ENCODE results near the gene TRIM28.
A peak's percentile ranks its signal among the peaks of the same experiment; 100 is the strongest.

Gene TRIM28

GRCh38 chr19:58520257-58520599, 23.6 kb upstream of the TRIM28 start:
- peak overlapping the region; percentile 79 for H3K9ac ChIP-seq (ENCODE audit: insufficient read length, low read depth)
- TF ChIP-seq YY1 (IDR thresholded peaks at IDR 0.05; ENCODE audit: insufficient read depth, insufficient read length) (no peak), ZNF274 (IDR thresholded peaks at IDR 0.05; ENCODE audit: low read depth, low read length) (no peak), SUZ12 (IDR thresholded peaks at IDR 0.05; ENCODE audit: extremely low read depth, insufficient read depth, insufficient read length) (no peak)
- no peaks in the 10 kb centered on the region for H3K9me3 ChIP-seq (ENCODE audit: insufficient read depth, low read length)
- no peak for DNase-seq (ENCODE audit: low read depth, low spot score)
- H3K27me3 ChIP-seq (ENCODE audit: insufficient read depth, insufficient read length): no peaks in the 10 kb centered on the region
- H3K36me3 ChIP-seq (ENCODE audit: insufficient read depth, insufficient read length, low read length): peaks cover 14% of the 10 kb centered on the region
- H3K4me1 ChIP-seq (ENCODE audit: insufficient read depth, insufficient read length): peaks cover 14% of the 10 kb centered on the region
- H3K4me3 ChIP-seq (ENCODE audit: insufficient read length, low read depth): peak overlapping the region; percentile 59

- Histone ChIP-seq H3K4me1 (ENCODE audit: insufficient read depth, insufficient read length) (peaks cover 10% of the 10 kb centered on the region), H3K9me3 (ENCODE audit: insufficient read depth, low read length) (no peaks in the 10 kb centered on the region), H3K36me3 (ENCODE audit: insufficient read depth, insufficient read length, low read length) (peaks cover 10% of the 10 kb centered on the region), H3K9ac (ENCODE audit: insufficient read length, low read depth) (peak overlapping the region; percentile 56), H3K4me3 (ENCODE audit: insufficient read length, low read depth) (peak overlapping the region; percentile 8), H3K27me3 (ENCODE audit: insufficient read depth, insufficient read length) (no peaks in the 10 kb centered on the region)
- no peak for TF ChIP-seq SUZ12 (IDR thresholded peaks at IDR 0.05; ENCODE audit: extremely low read depth, insufficient read depth, insufficient read length)
- TF ChIP-seq YY1 (IDR thresholded peaks at IDR 0.05; ENCODE audit: insufficient read depth, insufficient read length): no peak
- no peak for TF ChIP-seq ZNF274 (IDR thresholded peaks at IDR 0.05; ENCODE audit: low read depth, low read length)
- no peak for DNase-seq (ENCODE audit: low read depth, low spot score)
Observed at GRCh38 chr19:58521651-58522050, 22.2 kb upstream of the TRIM28 start.

DNA sequence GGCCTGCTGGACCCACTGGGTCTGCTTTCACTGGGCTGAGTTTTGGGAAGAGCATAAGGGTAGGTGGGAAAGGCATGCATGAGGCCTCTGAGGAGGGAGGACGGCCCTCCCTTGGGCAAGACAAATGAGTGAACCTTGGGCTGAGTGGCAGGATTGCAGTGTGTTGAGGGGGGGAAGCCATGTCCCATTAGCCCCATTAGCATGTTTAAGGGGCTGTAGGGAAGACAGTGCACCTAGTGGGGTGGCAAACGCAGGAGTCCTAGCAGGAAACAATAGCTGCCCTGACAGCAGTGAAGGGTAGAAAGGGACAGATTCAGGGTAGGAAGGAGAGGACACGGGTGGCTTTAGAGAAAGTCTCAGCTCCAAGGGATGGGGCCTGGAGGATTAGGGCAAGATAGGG, 21.2 kb upstream of the TRIM28 start:
- Histone ChIP-seq H3K4me3 (ENCODE audit: insufficient read length, low read depth) (no peak overlapping the region), H3K4me1 (ENCODE audit: insufficient read depth, insufficient read length) (peaks cover 3% of the 10 kb centered on the region), H3K9me3 (ENCODE audit: insufficient read depth, low read length) (no peaks in the 10 kb centered on the region), H3K9ac (ENCODE audit: insufficient read length, low read depth) (no peak overlapping the region), H3K27me3 (ENCODE audit: insufficient read depth, insufficient read length) (no peaks in the 10 kb centered on the region), H3K36me3 (ENCODE audit: insufficient read depth, insufficient read length, low read length) (peaks cover under 1% of the 10 kb centered on the region)
- DNase-seq (ENCODE audit: low read depth, low spot score): no peak
- TF ChIP-seq ZNF274 (IDR thresholded peaks at IDR 0.05; ENCODE audit: low read depth, low read length) (no peak), YY1 (IDR thresholded peaks at IDR 0.05; ENCODE audit: insufficient read depth, insufficient read length) (no peak), SUZ12 (IDR thresholded peaks at IDR 0.05; ENCODE audit: extremely low read depth, insufficient read depth, insufficient read length) (no peak)

GRCh38 chr19:58529405-58529804, 14.5 kb upstream of the TRIM28 start:
- no peaks in the 10 kb centered on the region for H3K9me3 ChIP-seq (ENCODE audit: insufficient read depth, low read length)
- TF ChIP-seq ZNF274 (IDR thresholded peaks at IDR 0.05; ENCODE audit: low read depth, low read length) (no peak), SUZ12 (IDR thresholded peaks at IDR 0.05; ENCODE audit: extremely low read depth, insufficient read depth, insufficient read length) (no peak), YY1 (IDR thresholded peaks at IDR 0.05; ENCODE audit: insufficient read depth, insufficient read length) (no peak)
- H3K27me3 ChIP-seq (ENCODE audit: insufficient read depth, insufficient read length): no peaks in the 10 kb centered on the region

DNA sequence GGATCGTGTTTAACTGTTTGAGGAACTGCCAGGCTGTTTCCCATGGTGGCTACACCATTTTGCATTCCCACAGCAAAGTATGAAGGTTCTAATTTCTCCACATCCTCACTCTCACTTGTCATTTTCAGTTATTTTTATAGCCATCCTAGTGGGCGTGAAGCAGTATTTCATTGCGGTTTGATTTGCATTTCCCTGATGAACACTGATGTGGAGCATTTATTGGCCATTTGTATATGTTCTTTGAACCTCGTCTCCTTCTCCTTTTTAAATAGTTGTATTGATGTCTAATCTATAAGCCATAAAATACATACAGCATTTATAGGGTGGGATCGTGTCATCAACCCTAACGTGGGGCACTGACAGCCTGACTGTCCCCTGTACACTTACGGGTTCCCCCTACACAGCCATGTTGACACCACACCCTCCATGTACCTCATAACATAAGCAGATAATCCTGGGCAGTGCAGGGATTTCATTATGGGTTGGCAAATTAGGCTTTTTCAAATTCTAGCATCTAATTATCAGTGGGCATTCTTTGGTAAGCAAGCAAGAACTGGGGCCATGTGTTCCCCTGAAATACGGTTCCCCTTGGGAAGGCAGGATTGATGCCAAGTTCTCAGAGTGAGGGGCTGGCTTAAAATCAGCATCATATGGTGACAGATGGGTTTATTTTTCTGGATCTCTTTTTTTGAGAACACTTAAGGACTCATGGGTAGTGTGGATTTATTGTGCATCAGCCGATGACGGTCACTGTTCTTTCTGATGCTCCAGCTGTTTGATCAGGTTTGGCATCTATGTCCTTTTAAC, 12.6 kb upstream of the TRIM28 start:
- TF ChIP-seq YY1 (IDR thresholded peaks at IDR 0.05; ENCODE audit: insufficient read depth, insufficient read length): no peak
- no peak for TF ChIP-seq SUZ12 (IDR thresholded peaks at IDR 0.05; ENCODE audit: extremely low read depth, insufficient read depth, insufficient read length)
- no peak for TF ChIP-seq ZNF274 (IDR thresholded peaks at IDR 0.05; ENCODE audit: low read depth, low read length)
- no peaks in the 10 kb centered on the region for H3K9me3 ChIP-seq (ENCODE audit: insufficient read depth, low read length)
- no peak for DNase-seq (ENCODE audit: low read depth, low spot score)
- H3K4me3 ChIP-seq (ENCODE audit: insufficient read length, low read depth): no peak overlapping the region
- no peak overlapping the region for H3K9ac ChIP-seq (ENCODE audit: insufficient read length, low read depth)
- H3K36me3 ChIP-seq (ENCODE audit: insufficient read depth, insufficient read length, low read length): no peaks in the 10 kb centered on the region
- H3K4me1 ChIP-seq (ENCODE audit: insufficient read depth, insufficient read length): no peaks in the 10 kb centered on the region
- no peaks in the 10 kb centered on the region for H3K27me3 ChIP-seq (ENCODE audit: insufficient read depth, insufficient read length)

More at GRCh38 chr19:58529405-58529804, 14.5 kb upstream of the TRIM28 start:
- H3K4me3 ChIP-seq (ENCODE audit: insufficient read length, low read depth): no peak overlapping the region
- H3K9ac ChIP-seq (ENCODE audit: insufficient read length, low read depth): no peak overlapping the region
- H3K36me3 ChIP-seq (ENCODE audit: insufficient read depth, insufficient read length, low read length): no peaks in the 10 kb centered on the region
- DNase-seq (ENCODE audit: low read depth, low spot score): no peak
- H3K4me1 ChIP-seq (ENCODE audit: insufficient read depth, insufficient read length): no peaks in the 10 kb centered on the region

DNA sequence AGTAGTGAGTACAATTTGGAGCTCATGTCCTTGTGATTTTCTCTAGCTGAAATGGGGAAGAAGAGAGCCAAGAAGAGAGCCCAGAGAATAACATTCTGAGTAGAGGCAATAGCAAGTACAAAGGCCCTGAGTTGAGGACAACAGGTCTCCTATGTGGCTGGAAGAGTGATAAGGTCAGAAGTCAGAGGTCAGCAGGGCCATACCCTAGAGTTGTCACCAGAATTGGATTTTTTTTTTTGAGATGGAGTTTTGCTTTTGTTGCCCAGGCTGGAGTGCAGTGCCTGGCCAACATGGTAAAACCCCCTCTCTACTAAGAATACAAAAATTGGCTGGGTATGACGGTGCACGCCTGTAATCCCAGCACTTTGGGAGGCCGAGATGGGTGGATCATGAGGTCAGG, 8.0 kb upstream of the TRIM28 start:
- H3K27me3 ChIP-seq (ENCODE audit: insufficient read depth, insufficient read length): peaks cover 14% of the 10 kb centered on the region
- H3K4me3 ChIP-seq (ENCODE audit: insufficient read length, low read depth): no peak overlapping the region
- no peaks in the 10 kb centered on the region for H3K4me1 ChIP-seq (ENCODE audit: insufficient read depth, insufficient read length)
- H3K9me3 ChIP-seq (ENCODE audit: insufficient read depth, low read length): no peaks in the 10 kb centered on the region
- DNase-seq (ENCODE audit: low read depth, low spot score): no peak
- TF ChIP-seq YY1 (IDR thresholded peaks at IDR 0.05; ENCODE audit: insufficient read depth, insufficient read length) (no peak), ZNF274 (IDR thresholded peaks at IDR 0.05; ENCODE audit: low read depth, low read length) (no peak), SUZ12 (IDR thresholded peaks at IDR 0.05; ENCODE audit: extremely low read depth, insufficient read depth, insufficient read length) (no peak)
- no peaks in the 10 kb centered on the region for H3K36me3 ChIP-seq (ENCODE audit: insufficient read depth, insufficient read length, low read length)
- no peak overlapping the region for H3K9ac ChIP-seq (ENCODE audit: insufficient read length, low read depth)

DNA sequence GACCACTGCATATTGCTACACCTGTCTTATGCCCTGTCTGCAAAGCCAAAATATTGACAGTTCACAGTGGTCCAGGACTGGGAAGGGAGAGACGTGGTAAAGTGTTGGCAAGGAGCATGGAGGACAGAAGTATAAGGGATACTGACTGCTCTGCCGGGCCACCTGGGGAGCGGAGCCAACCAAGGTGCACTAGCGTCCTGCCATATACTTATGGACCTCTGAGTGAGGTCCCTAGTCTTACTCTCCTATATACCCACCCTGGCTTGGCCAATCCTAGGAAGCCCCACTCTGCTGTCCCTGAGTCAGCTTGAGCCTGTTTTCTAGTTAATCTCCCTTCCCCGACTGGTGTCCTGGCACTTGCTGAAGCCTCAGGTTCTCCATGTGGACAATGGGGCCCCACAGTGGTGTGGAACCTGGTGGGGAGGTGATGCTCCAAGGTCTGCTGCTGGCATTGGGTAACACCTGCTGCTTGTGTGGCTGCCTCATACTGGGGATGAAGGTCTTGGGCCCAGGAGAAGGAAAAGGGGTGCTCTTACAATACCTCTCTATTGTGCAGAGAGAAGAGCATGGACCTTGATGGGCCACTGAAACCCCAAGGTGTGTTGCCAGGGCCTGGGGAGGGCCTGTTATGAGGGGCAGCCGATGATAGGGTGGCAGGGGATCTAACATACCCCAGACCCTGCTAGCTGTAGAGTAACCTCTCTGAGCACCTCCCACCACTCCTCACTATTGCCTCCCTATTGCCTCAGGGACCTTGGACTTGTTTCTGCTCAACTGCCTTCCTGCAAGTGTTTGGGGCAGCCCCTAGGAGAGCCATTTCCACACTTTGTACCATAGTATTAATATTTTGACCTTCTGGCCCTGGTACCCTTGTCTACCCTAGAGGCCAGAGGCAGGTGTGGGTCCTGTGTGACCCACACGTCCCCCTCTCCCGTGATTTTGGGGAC, 6.7 kb upstream of the TRIM28 start:
- Histone ChIP-seq H3K27me3 (ENCODE audit: insufficient read depth, insufficient read length) (peaks cover 20% of the 10 kb centered on the region), H3K9ac (ENCODE audit: insufficient read length, low read depth) (no peak overlapping the region), H3K4me1 (ENCODE audit: insufficient read depth, insufficient read length) (no peaks in the 10 kb centered on the region), H3K36me3 (ENCODE audit: insufficient read depth, insufficient read length, low read length) (no peaks in the 10 kb centered on the region), H3K4me3 (ENCODE audit: insufficient read length, low read depth) (no peak overlapping the region), H3K9me3 (ENCODE audit: insufficient read depth, low read length) (no peaks in the 10 kb centered on the region)
- TF ChIP-seq SUZ12 (IDR thresholded peaks at IDR 0.05; ENCODE audit: extremely low read depth, insufficient read depth, insufficient read length) (no peak), YY1 (IDR thresholded peaks at IDR 0.05; ENCODE audit: insufficient read depth, insufficient read length) (no peak), ZNF274 (IDR thresholded peaks at IDR 0.05; ENCODE audit: low read depth, low read length) (no peak)
- DNase-seq (ENCODE audit: low read depth, low spot score): no peak

All from NT2/D1 (cell line).